ENCODE measurements around the gene PARVG.

The PARVG gene

GRCh38 chr22:44211946-44212930, 31.5 kb downstream of the PARVG start:
- in situ Hi-C loops (cut with HindIII; ENCODE audit: low sequenced_read_pairs): no loop called here
- H3K4me3 ChIP-seq (ENCODE audit: low read depth, low read length): no peak overlapping the region
- TF ChIP-seq CTCF (IDR thresholded peaks at IDR 0.05; ENCODE audit: low read depth, low read length): no peak
- DNase-seq (ENCODE audit: low read depth, low spot score): no peak

- no peak for DNase-seq (ENCODE audit: low read depth, low spot score)
- in situ Hi-C loops (cut with HindIII; ENCODE audit: low sequenced_read_pairs): no loop called here
- TF ChIP-seq CTCF (IDR thresholded peaks at IDR 0.05; ENCODE audit: low read depth, low read length): no peak
- H3K4me3 ChIP-seq (ENCODE audit: low read depth, low read length): no peak overlapping the region
These were observed 32.2 kb downstream of the PARVG start for GRCh38 chr22:44212936-44213335.

GRCh38 chr22:44213489-44214043, 32.8 kb downstream of the PARVG start:
- in situ Hi-C loops (cut with HindIII; ENCODE audit: low sequenced_read_pairs): no loop called here
- TF ChIP-seq CTCF (IDR thresholded peaks at IDR 0.05; ENCODE audit: low read depth, low read length): no peak
- no peak overlapping the region for H3K4me3 ChIP-seq (ENCODE audit: low read depth, low read length)
- DNase-seq (ENCODE audit: low read depth, low spot score): no peak

GRCh38 chr22:44214187-44214586, 33.5 kb downstream of the PARVG start:
- TF ChIP-seq CTCF (IDR thresholded peaks at IDR 0.05; ENCODE audit: low read depth, low read length): no peak
- no peak overlapping the region for H3K4me3 ChIP-seq (ENCODE audit: low read depth, low read length)
- in situ Hi-C loops (cut with HindIII; ENCODE audit: low sequenced_read_pairs): no loop called here
- no peak for DNase-seq (ENCODE audit: low read depth, low spot score)

- no peak for DNase-seq (ENCODE audit: low read depth, low spot score)
- no peak for TF ChIP-seq CTCF (IDR thresholded peaks at IDR 0.05; ENCODE audit: low read depth, low read length)
- in situ Hi-C loops (cut with HindIII; ENCODE audit: low sequenced_read_pairs): no loop called here
These were observed 34.0 kb downstream of the PARVG start for GRCh38 chr22:44214764-44215163.

GRCh38 chr22:44215287-44215686, 34.6 kb downstream of the PARVG start:
- H3K4me3 ChIP-seq (ENCODE audit: low read depth, low read length): no peak overlapping the region
- DNase-seq (ENCODE audit: low read depth, low spot score): no peak
- TF ChIP-seq CTCF (IDR thresholded peaks at IDR 0.05; ENCODE audit: low read depth, low read length): no peak
- in situ Hi-C loops (cut with HindIII; ENCODE audit: low sequenced_read_pairs): no loop called here

More at GRCh38 chr22:44214764-44215163, 34.0 kb downstream of the PARVG start:
- H3K4me3 ChIP-seq (ENCODE audit: low read depth, low read length): no peak overlapping the region
